K562 (cell line): ENCODE results near the gene SHISA5. TPM values are rescaled to one million over a fixed set of nuclear protein-coding genes. Genes with fewer than 3 reads are reported as not detected.

Source experiments
- ATAC-seq: fragments of 200-7000 bp; cut with Tn5 transposase; 3 replicates; pipeline ENCODE4 v1.9.1; 2020; ENCODE audit warnings: moderate library complexity
- BruUV-seq: library from RNA; stranded (reverse); fragments of 400-500 nt; replicated peaks from 2 replicates; lab custom pipeline; 2021; lab: Mats Ljungman, UMichigan
- CTCF ChIA-PET: fragments of 300-600 bp; formaldehyde crosslinking; extraction: SDS; loops from one replicate; lab custom pipeline; 2021; ENCODE audit warnings: low intra/inter-chr PET ratio; lab: Yijun Ruan, JAX
- POLR2A ChIA-PET: fragments of 300-600, 350-650 bp; sonication (Branson Sonifier 250); formaldehyde crosslinking; extraction: SDS; loops from one replicate; lab custom pipeline; 2021; ENCODE audit warnings: antibody characterized with exemption, inconsistent platforms; lab: Yijun Ruan, JAX
- DNase-seq, 4 experiments: peaks; one replicate each; pipeline versions ENCODE4 v3.0.0 to v3.0.0-alpha.2; 2011 to 2018; ENCODE audit warnings: low spot score in 3 of 4, mixed read lengths in 3 of 4; ENCODE audit errors: extremely low read depth in 1 of 4
- FAIRE-seq: peaks from 2 replicates; lab custom pipeline; 2011; peaks lifted over from hg19 to GRCh38; lab: Jason Lieb, UNC
- H2AFZ ChIP-seq: 2 replicates; pipeline ENCODE4 v1.6.0; 2011; ENCODE audit warnings: low read depth, low read length, control low read depth, inconsistent platforms
- H3K27ac ChIP-seq: fragments of 200-600 bp; 3 replicates; pipeline ENCODE4 v1.8.0; 2011; ENCODE audit warnings: low read depth, mild to moderate bottlenecking, control low read depth, inconsistent platforms, low read length, moderate library complexity, mixed read lengths; ENCODE audit errors: extremely low read depth
- H3K27me3 ChIP-seq, 2 experiments: fragments of 300-600 bp in 1 of 2; 2 replicates in 1 of 2; 3 replicates in 1 of 2; pipeline versions ENCODE4 v1.6.0 to v1.8.0; 2011; ENCODE audit warnings: inconsistent platforms in 2 of 2, low read length in 2 of 2, mild to moderate bottlenecking in 1 of 2, mixed read lengths in 1 of 2, moderate library complexity in 1 of 2; ENCODE audit not compliant: control insufficient read depth in 2 of 2, insufficient read depth in 2 of 2
- H3K36me3 ChIP-seq: fragments of 300-600 bp; 3 replicates; pipeline ENCODE4 v1.8.0; 2011; ENCODE audit warnings: mild to moderate bottlenecking, low read length, inconsistent platforms; ENCODE audit not compliant: control insufficient read depth, insufficient read depth
- H3K4me1 ChIP-seq, 2 experiments: fragments of 200-600 bp in 1 of 2; replicated peaks in 1 of 2; 2 replicates in 1 of 2; 3 replicates in 1 of 2; pipeline versions ENCODE4 v1.5.1 to v1.8.0; 2011; ENCODE audit warnings: inconsistent platforms in 2 of 2, low read length in 2 of 2, mild to moderate bottlenecking in 1 of 2, mixed read lengths in 1 of 2, moderate library complexity in 1 of 2; ENCODE audit not compliant: control insufficient read depth in 2 of 2, insufficient read depth in 2 of 2
- H3K4me2 ChIP-seq: 2 replicates; pipeline ENCODE4 v1.6.1; 2011; ENCODE audit warnings: low read length, control low read depth, inconsistent platforms, mixed read lengths; ENCODE audit not compliant: insufficient read depth
- H3K4me3 ChIP-seq: fragments of 200-600 bp; sonication (generic), shearing (Covaris generic); 2 replicates; pipeline ENCODE4 v1.5.1; 2016; ENCODE audit warnings: control low read depth, inconsistent platforms
- H3K79me2 ChIP-seq: fragments of 200-600 bp; 3 replicates; pipeline ENCODE4 v1.8.0; 2011; ENCODE audit warnings: low read length, inconsistent platforms; ENCODE audit not compliant: control insufficient read depth, insufficient read depth
- H3K9ac ChIP-seq, 2 experiments: 2 replicates each; pipeline versions ENCODE4 v1.6.0 to v1.6.1; 2011; ENCODE audit warnings: low read depth in 2 of 2, low read length in 2 of 2, control low read depth in 1 of 2, inconsistent platforms in 1 of 2, mild to moderate bottlenecking in 1 of 2, mixed read lengths in 1 of 2; ENCODE audit not compliant: insufficient read depth in 1 of 2
- H3K9me1 ChIP-seq: one replicate; pipeline ENCODE4 v1.6.0; 2011; ENCODE audit warnings: inconsistent platforms, mild to moderate bottlenecking, low read length, moderate library complexity; ENCODE audit not compliant: control insufficient read depth, insufficient read depth
- H3K9me3 ChIP-seq: replicated peaks from 2 replicates; pipeline ENCODE4 v1.5.1; 2011; ENCODE audit warnings: low read depth, low read length, inconsistent platforms; ENCODE audit not compliant: control insufficient read depth, insufficient read depth
- H4K20me1 ChIP-seq: replicated peaks from 2 replicates; pipeline ENCODE4 v1.6.1; 2011; ENCODE audit warnings: low read length, inconsistent platforms, mixed read lengths; ENCODE audit not compliant: control insufficient read depth, insufficient read depth
- CEBPG ChIP-seq, 3 experiments: fragments of 200-800 bp in 1 of 3; sonication (Bioruptor generic) in 1 of 3; sonication (generic) in 1 of 3; formaldehyde crosslinking in 1 of 3; IDR thresholded peaks in 2 of 3; conservative IDR thresholded peaks in 1 of 3; 2 replicates each; pipeline versions ENCODE4 v1.6.1 to v1.8.0; 2016 to 2022; ENCODE audit warnings: missing compliant biosample characterization in 2 of 3, missing genetic modification characterization in 2 of 3, mild to moderate bottlenecking in 1 of 3, missing genetic modification reagents in 1 of 3
- FIP1L1 ChIP-seq: fragments of 200-400 bp; formaldehyde crosslinking; IDR thresholded peaks from 2 replicates; pipeline ENCODE4 v1.6.1; 2018; ENCODE audit warnings: mild to moderate bottlenecking, low read depth, low read length; ENCODE audit not compliant: poor library complexity, severe bottlenecking
- GTF2F1 ChIP-seq: IDR thresholded peaks from 2 replicates; pipeline ENCODE4 v1.6.1; 2011; ENCODE audit warnings: low read depth, low read length, improper control_type of control experiment
- RFX1 ChIP-seq: fragments of 450-650 bp; IDR thresholded peaks from 2 replicates; pipeline ENCODE4 v1.6.1; 2016; ENCODE audit warnings: mild to moderate bottlenecking, moderate library complexity
- ZC3H11A ChIP-seq: IDR thresholded peaks from 2 replicates; pipeline ENCODE4 v1.6.1; 2012; ENCODE audit warnings: low read depth, low read length, improper control_type of control experiment
- ZFP36 ChIP-seq: fragments of 150-350 bp; IDR thresholded peaks from 2 replicates; pipeline ENCODE4 v1.6.1; 2018; ENCODE audit warnings: low read length, low read depth; ENCODE audit not compliant: partially characterized antibody
- ZNF121 ChIP-seq: sonication (generic); formaldehyde crosslinking; conservative IDR thresholded peaks from 2 replicates; pipeline ENCODE4 v1.8.0; 2022; ENCODE audit warnings: missing genetic modification reagents
- ZNF583 ChIP-seq: fragments of 250-450 bp; sonication (Bioruptor Pico); IDR thresholded peaks from 2 replicates; pipeline ENCODE4 v1.4.0; 2020
- WGBS: fragments of 100-300 bp; shearing (Covaris generic); methylation state at CpG from one replicate; pipeline ENCODE4 v1.1.6; 2016; ENCODE audit warnings: low coverage, mixed read lengths; ENCODE audit not compliant: insufficient coverage; ENCODE audit errors: missing lambda C conversion rate; 5-methylcytosine and 5-hydroxymethylcytosine counted together
- in situ Hi-C: fragments of 300-500 bp; cut with MboI; formaldehyde crosslinking; loops from 4 replicates; pipeline ENCODE4 v1.15.0; 2018; ENCODE audit warnings: inconsistent platforms, mixed read lengths
- intact Hi-C: fragments of 100-400 bp; cut with micrococcal nuclease; formaldehyde crosslinking; loops from 2 replicates; pipeline ENCODE4 v1.14.2; 2022
- polyA plus RNA-seq, 8 experiments: library from polyadenylated mRNA; depleted of rRNA in 4 of 8; stranded (reverse) in 5 of 8; unstranded in 3 of 8; fragments of >200 nt; fragmentation: Nextera tagmentation in 2 of 8; fragmentation: Illumina TruSeq in 1 of 8; extraction: Ambion mirVana in 2 of 8; extraction: Trizol in 1 of 8; gene quantifications; 2 replicates each; pipeline versions ENCODE4 v1.2.1 to v1.2.3, GENCODE V29; 2011 to 2014; ENCODE audit warnings: inconsistent platforms in 1 of 8, missing spikeins in 1 of 8
- total RNA-seq, 7 experiments: library from RNA; depleted of rRNA in 6 of 7; stranded (reverse); fragments of >200 nt in 6 of 7; fragmentation: Illumina TruSeq in 2 of 7; extraction: Trizol in 2 of 7; gene quantifications; 2 replicates each; pipeline versions ENCODE4 v1.2.1 to v1.2.3, GENCODE V29; 2011 to 2021; ENCODE audit warnings: low replicate concordance in 1 of 7

Gene SHISA5
- total and polyA plus RNA-seq, 9 of the 15 experiments (the other 6 are each of a cell fraction or from before 2014, with no cell fraction given): 8.4 to 85.8 (median 56.1) TPM

DNA sequence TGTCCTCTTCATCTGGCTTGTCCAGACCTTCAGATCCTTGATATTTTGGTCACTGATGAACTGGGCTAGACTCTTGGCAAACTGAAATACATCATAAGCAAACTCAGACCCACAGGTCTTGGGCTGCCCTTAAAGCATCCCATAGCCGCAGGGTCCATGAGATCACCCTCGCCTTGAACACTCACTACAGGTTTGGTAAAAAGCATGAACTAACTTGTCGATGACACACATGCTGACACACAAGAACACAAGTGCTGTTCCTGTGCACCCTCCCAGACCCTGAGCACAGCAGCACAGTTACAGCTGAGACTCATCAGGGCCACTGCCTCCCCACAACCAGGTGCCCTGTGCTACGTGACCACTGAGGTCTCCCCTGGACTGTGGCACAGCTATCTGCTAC, 31.6 kb upstream of the SHISA5 start:
- ATAC-seq: no peak
- no peaks in the 10 kb centered on the region for H3K79me2 ChIP-seq
- CTCF ChIA-PET: no interaction called here
- no TSS peak for BruUV-seq
- no peaks in the 10 kb centered on the region for H4K20me1 ChIP-seq
- H3K27ac ChIP-seq: no peak overlapping the region
- no peak for FAIRE-seq
- no peaks in the 10 kb centered on the region for H3K27me3 ChIP-seq
- POLR2A ChIA-PET: no interaction called here
- in situ Hi-C loops (no loop called here), intact Hi-C loops (no loop called here)
- no peak for TF ChIP-seq GTF2F1
- no peak for TF ChIP-seq RFX1
- no peak for TF ChIP-seq ZNF583
- no peak for TF ChIP-seq ZC3H11A
- no peak for TF ChIP-seq ZFP36
- DNase-seq: no peak
- no peak overlapping the region for H3K4me3 ChIP-seq
- H3K9me1 ChIP-seq: peaks cover 4% of the 10 kb centered on the region
- peaks cover 72% of the 10 kb centered on the region for H3K36me3 ChIP-seq
- no peak overlapping the region for H2AFZ ChIP-seq
- no peaks in the 10 kb centered on the region for H3K9me3 ChIP-seq
- H3K9ac ChIP-seq: no peak overlapping the region
- 87% methylated on average over 4 of the region's 4 CpGs for WGBS
- H3K4me2 ChIP-seq: no peak overlapping the region
- no peaks in the 10 kb centered on the region for H3K4me1 ChIP-seq

DNA sequence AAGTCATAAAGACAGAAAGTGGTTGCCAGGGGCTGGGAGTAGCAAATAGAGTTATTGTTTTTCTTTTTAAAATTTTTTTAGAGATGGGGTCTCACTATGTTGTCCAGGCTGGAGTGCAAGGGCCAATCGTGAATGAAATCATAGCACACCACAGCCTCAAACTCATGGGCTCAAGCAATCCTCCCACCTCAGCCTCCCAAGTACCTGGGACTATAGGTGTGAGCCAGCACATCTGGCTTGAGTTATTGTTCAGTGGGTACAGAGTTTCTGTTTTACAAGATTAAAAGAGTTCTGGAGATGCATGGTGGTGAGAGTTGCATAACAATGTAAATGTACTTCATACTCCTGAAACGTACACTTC, 29.0 kb upstream of the SHISA5 start:
- H3K9ac ChIP-seq: no peak overlapping the region
- H3K9me3 ChIP-seq: no peaks in the 10 kb centered on the region
- H3K79me2 ChIP-seq: no peaks in the 10 kb centered on the region
- no peaks in the 10 kb centered on the region for H4K20me1 ChIP-seq
- no peaks in the 10 kb centered on the region for H3K27me3 ChIP-seq
- H2AFZ ChIP-seq: no peak overlapping the region
- ChIA-PET CTCF (interaction anchor here (0.6 kb wide), 1 partner anchor 268 kb away, joined by 3 read pairs; no protein-coding TSS in a partner anchor), POLR2A (no interaction called here)
- no peak overlapping the region for H3K4me2 ChIP-seq
- no peaks in the 10 kb centered on the region for H3K4me1 ChIP-seq
- peaks cover 4% of the 10 kb centered on the region for H3K9me1 ChIP-seq
- DNase-seq: no peak
- BruUV-seq: no TSS peak
- H3K36me3 ChIP-seq: peaks cover 66% of the 10 kb centered on the region
- no peak for ATAC-seq
- in situ Hi-C loops (no loop called here), intact Hi-C loops (no loop called here)
- TF ChIP-seq ZNF121 (CRISPR knock-in tag) (peak; percentile 52; the same call in 1 of the 2 replicates), CEBPG (CRISPR knock-in tag; IDR thresholded peaks at IDR 0.05) (no peak), CEBPG (tag; conservative IDR thresholded peaks at IDR 0.05 in 1 of 2, IDR thresholded peaks at IDR 0.05 in 1 of 2) (no peak), FIP1L1 (no peak)
- 61% methylated on average over 2 of the region's 2 CpGs for WGBS
- H3K4me3 ChIP-seq: no peak overlapping the region
- FAIRE-seq: no peak
- no peak overlapping the region for H3K27ac ChIP-seq
